Endothelial cell of umbilical vein (primary cell): Measurements from ENCODE around the gene MGLL. TPM values are rescaled to one million over a fixed set of nuclear protein-coding genes. Genes with fewer than 3 reads are reported as not detected.

ENCODE experiments used
- BruUV-seq: library from RNA; stranded (reverse); fragments of 400-500 nt; replicated peaks from 2 replicates; lab custom pipeline; 2021; lab: Mats Ljungman, UMichigan
- CTCF ChIA-PET: fragments of 300-600, 350-600 bp; sonication (Branson Sonifier 250); formaldehyde crosslinking; loops from one replicate; lab custom pipeline; 2021; ENCODE audit warnings: antibody characterized with exemption, inconsistent platforms; lab: Charles Lee
- POLR2A ChIA-PET: fragments of 300-600, 350-600 bp; sonication (Branson Sonifier 250); formaldehyde crosslinking; loops from one replicate; lab custom pipeline; 2021; ENCODE audit warnings: antibody characterized with exemption, inconsistent platforms; lab: Charles Lee
- DNase-seq: peaks from one replicate; pipeline ENCODE4 v3.0.0-alpha.2; 2011; ENCODE audit warnings: low read depth, low spot score
- FAIRE-seq: peaks from 2 replicates; lab custom pipeline; 2011; peaks lifted over from hg19 to GRCh38; lab: Jason Lieb, UNC
- H2AFZ ChIP-seq: 2 replicates; pipeline ENCODE4 v1.6.0; 2012; ENCODE audit warnings: low read depth, low read length, control low read depth, inconsistent platforms
- H3K27ac ChIP-seq: 2 replicates; pipeline ENCODE4 v1.5.1; 2011; ENCODE audit warnings: low read depth, mild to moderate bottlenecking, control low read depth, low read length, moderate library complexity; ENCODE audit not compliant: insufficient read depth
- H3K27me3 ChIP-seq, 2 experiments: 2 replicates each; pipeline versions ENCODE4 v1.6.0 to v1.6.1; 2011; ENCODE audit warnings: low read length in 2 of 2, mixed read lengths in 1 of 2; ENCODE audit not compliant: control insufficient read depth in 2 of 2, insufficient read depth in 2 of 2
- H3K36me3 ChIP-seq, 2 experiments: 2 replicates in 1 of 2; 3 replicates in 1 of 2; pipeline ENCODE4 v1.5.1; 2011; ENCODE audit warnings: low read length in 2 of 2, mild to moderate bottlenecking in 1 of 2, moderate library complexity in 1 of 2; ENCODE audit not compliant: control insufficient read depth in 2 of 2, insufficient read depth in 2 of 2; ENCODE audit errors: extremely low read depth in 1 of 2
- H3K4me1 ChIP-seq: 3 replicates; pipeline ENCODE4 v1.5.1; 2011; ENCODE audit warnings: mild to moderate bottlenecking, low read length; ENCODE audit not compliant: control insufficient read depth, insufficient read depth; ENCODE audit errors: extremely low read depth
- H3K4me2 ChIP-seq: 2 replicates; pipeline ENCODE4 v1.6.1; 2011; ENCODE audit warnings: low read length, control low read depth, mixed read lengths; ENCODE audit not compliant: insufficient read depth
- H3K4me3 ChIP-seq, 3 experiments: fragments of 200-600 bp in 1 of 3; sonication (generic), shearing (Covaris generic) in 1 of 3; replicated peaks in 1 of 3; 2 replicates each; pipeline ENCODE4 v1.5.1; 2011 to 2016; ENCODE audit warnings: control low read depth in 3 of 3, low read length in 3 of 3, mild to moderate bottlenecking in 2 of 3, inconsistent platforms in 1 of 3, low read depth in 1 of 3, moderate library complexity in 1 of 3; ENCODE audit not compliant: insufficient read depth in 1 of 3
- H3K79me2 ChIP-seq: 2 replicates; pipeline ENCODE4 v1.6.0; 2012; ENCODE audit warnings: low read length, inconsistent platforms; ENCODE audit not compliant: control insufficient read depth, insufficient read depth
- H3K9ac ChIP-seq: replicated peaks from 2 replicates; pipeline ENCODE3; 2011; ENCODE audit warnings: low read length, control low read depth; ENCODE audit not compliant: insufficient read depth; ENCODE audit errors: extremely low read depth
- H3K9me1 ChIP-seq: replicated peaks from 3 replicates; pipeline ENCODE4 v1.6.0; 2011; ENCODE audit warnings: mild to moderate bottlenecking, low read length; ENCODE audit not compliant: control insufficient read depth, insufficient read depth; ENCODE audit errors: extremely low read depth
- H3K9me3 ChIP-seq: replicated peaks from 2 replicates; pipeline ENCODE4 v1.5.1; 2012; ENCODE audit warnings: low read length, inconsistent platforms; ENCODE audit not compliant: control insufficient read depth, insufficient read depth
- H4K20me1 ChIP-seq: replicated peaks from 2 replicates; pipeline ENCODE3; 2011; ENCODE audit warnings: mild to moderate bottlenecking, low read length; ENCODE audit not compliant: control insufficient read depth, insufficient read depth; ENCODE audit errors: extremely low read depth
- CTCF ChIP-seq, 2 donors: IDR thresholded peaks; 1 replicate in 1 of 2; 2 replicates in 1 of 2; pipeline ENCODE4 v1.5.1; 2011; ENCODE audit warnings: low read length in 2 of 2, mild to moderate bottlenecking in 2 of 2, moderate library complexity in 2 of 2, control low read depth in 1 of 2, inconsistent platforms in 1 of 2, low read depth in 1 of 2; ENCODE audit not compliant: insufficient read depth in 1 of 2; ENCODE audit errors: extremely low read depth in 1 of 2
- EZH2 ChIP-seq: IDR thresholded peaks from 2 replicates; pipeline ENCODE4 v1.6.1; 2012; ENCODE audit warnings: borderline replicate concordance, low read depth, mild to moderate bottlenecking, moderate library complexity, low read length, inconsistent platforms; ENCODE audit not compliant: severe bottlenecking
- FOS ChIP-seq: IDR thresholded peaks from 2 replicates; pipeline ENCODE4 v1.6.1; 2011; ENCODE audit warnings: mild to moderate bottlenecking, low read length, moderate library complexity, borderline replicate concordance; ENCODE audit not compliant: insufficient read depth
- GATA2 ChIP-seq: IDR thresholded peaks from 2 replicates; pipeline ENCODE4 v1.7.0; 2011; ENCODE audit warnings: low read depth, mild to moderate bottlenecking, moderate library complexity, mixed read lengths, low read length; ENCODE audit not compliant: insufficient read length, insufficient read depth
- JUN ChIP-seq: IDR thresholded peaks from 2 replicates; pipeline ENCODE4 v1.6.1; 2011; ENCODE audit warnings: borderline replicate concordance, low read depth; ENCODE audit not compliant: insufficient read length, insufficient read depth
- MAX ChIP-seq: IDR thresholded peaks from 2 replicates; pipeline ENCODE4 v1.6.1; 2011; ENCODE audit not compliant: insufficient read depth, insufficient read length
- MYC ChIP-seq: IDR thresholded peaks from one replicate; pipeline ENCODE4 v1.6.1; 2011; ENCODE audit warnings: mild to moderate bottlenecking, low read depth, low read length
- POLR2A ChIP-seq: IDR thresholded peaks from 2 replicates; pipeline ENCODE4 v1.6.1; 2012; ENCODE audit warnings: low read depth, mild to moderate bottlenecking, control low read depth, low read length
- POLR2AphosphoS5 ChIP-seq: IDR thresholded peaks from 2 replicates; pipeline ENCODE4 v1.6.1; 2012; ENCODE audit warnings: low read depth, mild to moderate bottlenecking, control low read depth, low read length, moderate library complexity; ENCODE audit not compliant: insufficient read depth
- dilution Hi-C: fragments of 300-500 bp; cut with MboI; formaldehyde crosslinking; loops from one replicate; pipeline ENCODE4 v1.15.0; 2019; ENCODE audit warnings: low sequenced_read_pairs; ENCODE audit not compliant: extremely low pct_ligation_motif_present
- intact Hi-C: fragments of 100-400 bp; cut with micrococcal nuclease; formaldehyde crosslinking; loops from one replicate; pipeline ENCODE4 v1.10.0; 2022
- polyA plus RNA-seq, 4 experiments: library from polyadenylated mRNA; depleted of rRNA in 3 of 4; stranded (reverse) in 3 of 4; unstranded in 1 of 4; fragments of >200 nt; gene quantifications; 2 replicates each; pipeline versions ENCODE4 v1.2.1 to v1.2.3, GENCODE V29; 2011 to 2012; ENCODE audit warnings: missing spikeins in 1 of 4
- total RNA-seq: library from RNA; stranded (reverse); gene quantifications from 2 replicates; pipeline ENCODE4 v1.2.3, GENCODE V29; 2021

MGLL gene
- total and polyA plus RNA-seq, 2 donors (not counting 3 experiments of a cell fraction or from before 2014, with no cell fraction given), result 30.7 to 60.2 TPM

GRCh38 chr3:127809211-127809610 is 13.1 kb downstream of the MGLL start:
- H3K79me2 ChIP-seq, result peaks cover 6% of the 10 kb centered on the region
- dilution Hi-C loops (no loop called here), intact Hi-C loops (no loop called here)
- no peaks in the 10 kb centered on the region for H3K27me3 ChIP-seq
- ChIA-PET POLR2A (no interaction called here), CTCF (interaction anchor here (1.6 kb wide), 1 partner anchor 8 kb away, joined by 5 read pairs; no protein-coding TSS in a partner anchor)
- H3K36me3 ChIP-seq, result peaks cover 5 to 8% of the 10 kb centered on the region in 2 experiments
- H4K20me1 ChIP-seq, result no peaks in the 10 kb centered on the region
- DNase-seq (no peak), FAIRE-seq (no peak)
- no peaks in the 10 kb centered on the region for H3K9me1 ChIP-seq
- H3K4me3 ChIP-seq, result no peak overlapping the region
- no peak overlapping the region for H3K4me2 ChIP-seq
- no peak overlapping the region for H3K9ac ChIP-seq
- no TSS peak for BruUV-seq
- TF ChIP-seq CTCF (IDR thresholded peaks at IDR 0.05; ENCODE audit: extremely low read depth in 1 of 2, insufficient read depth in 1 of 2, low read depth in 1 of 2, low read length in 2 of 2), result no peak
- no peak for TF ChIP-seq GATA2
- no peak for TF ChIP-seq POLR2A
- no peak for TF ChIP-seq MYC
- peaks cover 12% of the 10 kb centered on the region for H3K4me1 ChIP-seq
- no peaks in the 10 kb centered on the region for H3K9me3 ChIP-seq
- H3K27ac ChIP-seq, result no peak overlapping the region
- no peak overlapping the region for H2AFZ ChIP-seq

GRCh38 chr3:127808197-127808596 is 14.1 kb downstream of the MGLL start:
- intact Hi-C loops (no loop called here), dilution Hi-C loops (no loop called here)
- peaks cover 22% of the 10 kb centered on the region for H3K4me1 ChIP-seq
- no peaks in the 10 kb centered on the region for H3K9me1 ChIP-seq
- no TSS peak for BruUV-seq
- H3K4me2 ChIP-seq, result no peak overlapping the region
- H3K9ac ChIP-seq, result no peak overlapping the region
- DNase-seq (no peak), FAIRE-seq (no peak)
- H3K27ac ChIP-seq, result no peak overlapping the region
- CTCF ChIA-PET, result interaction anchor here (1.0 to 1.6 kb wide), 3 partner anchors 9 to 111 kb away, joined by 4 to 5 read pairs (median 5); no protein-coding TSS in a partner anchor
- POLR2A ChIA-PET, result no interaction called here
- no peaks in the 10 kb centered on the region for H4K20me1 ChIP-seq
- H3K36me3 ChIP-seq, result peaks cover 5 to 7% of the 10 kb centered on the region in 2 experiments
- peaks cover 6% of the 10 kb centered on the region for H3K79me2 ChIP-seq
- no peaks in the 10 kb centered on the region for H3K9me3 ChIP-seq
- no peak overlapping the region for H2AFZ ChIP-seq
- no peaks in the 10 kb centered on the region for H3K27me3 ChIP-seq
- no peak overlapping the region for H3K4me3 ChIP-seq
- TF ChIP-seq MAX (no peak), EZH2 (no peak), GATA2 (no peak), POLR2A (no peak), POLR2AphosphoS5 (no peak), CTCF (IDR thresholded peaks at IDR 0.05; ENCODE audit: extremely low read depth in 1 of 2, insufficient read depth in 1 of 2, low read depth in 1 of 2, low read length in 2 of 2) (no peak), JUN (no peak), FOS (no peak), MYC (no peak)
